ENCODE data around the gene GMIP. TPM values are rescaled to one million over a fixed set of nuclear protein-coding genes. Genes with fewer than 3 reads are reported as not detected.

Gene GMIP
- total RNA-seq, 1 donor from 2014 or later = 8.9 TPM

GRCh38 chr19:19659646-19660245 is 16.3 kb upstream of the GMIP start:
- DNase-seq = no peak

- no peak for DNase-seq
Measured at GRCh38 chr19:19657397-19657783, 13.9 kb upstream of the GMIP start.

- DNase-seq = no peak
Measured at GRCh38 chr19:19656451-19657396, 13.3 kb upstream of the GMIP start.

- no peak for DNase-seq
Measured at GRCh38 chr19:19655641-19656343, 12.3 kb upstream of the GMIP start.

GRCh38 chr19:19655051-19655594 is 11.7 kb upstream of the GMIP start:
- DNase-seq = no peak

GRCh38 chr19:19654441-19654840 is 11.0 kb upstream of the GMIP start:
- DNase-seq = no peak

GRCh38 chr19:19653597-19654147 is 10.2 kb upstream of the GMIP start:
- no peak for DNase-seq

- no peak for DNase-seq
Measured at GRCh38 chr19:19652482-19653295, 9.2 kb upstream of the GMIP start.

- no peak for DNase-seq
Measured at GRCh38 chr19:19651076-19651475, 7.6 kb upstream of the GMIP start.

GRCh38 chr19:19650331-19650730 is 6.9 kb upstream of the GMIP start:
- DNase-seq = peak; percentile 46

- no peak for DNase-seq
Measured at GRCh38 chr19:19649580-19649995, 6.1 kb upstream of the GMIP start.

GRCh38 chr19:19649155-19649554 is 5.7 kb upstream of the GMIP start:
- DNase-seq = no peak

GRCh38 chr19:19647037-19647835 is 3.8 kb upstream of the GMIP start:
- no peak for DNase-seq

GRCh38 chr19:19645233-19645870 is 1.9 kb upstream of the GMIP start:
- DNase-seq = no peak

GRCh38 chr19:19644054-19644388 is 564 bp upstream of the GMIP start:
- no peak for DNase-seq

GRCh38 chr19:19642506-19643157 is 825 bp downstream of the GMIP start:
- DNase-seq = no peak

GRCh38 chr19:19637523-19638251 is 5.8 kb downstream of the GMIP start:
- no peak for DNase-seq

- no peak for DNase-seq
Measured at GRCh38 chr19:19637186-19637522, 6.3 kb downstream of the GMIP start.

GRCh38 chr19:19636573-19637185 is 6.8 kb downstream of the GMIP start:
- no peak for DNase-seq
